ENCODE measurements around the gene NAALADL2. TPM values are rescaled to one million over a fixed set of nuclear protein-coding genes. Genes with fewer than 3 reads are reported as not detected.
"Not testable (repeated sequence)": the region's sequence is repeated elsewhere in the genome, so short reads cannot be mapped to it uniquely, and the experiment has no call there.

NAALADL2 gene
- polyA plus RNA-seq, 3 donors from 2014 or later = 0.10 TPM; not detected in 2

DNA sequence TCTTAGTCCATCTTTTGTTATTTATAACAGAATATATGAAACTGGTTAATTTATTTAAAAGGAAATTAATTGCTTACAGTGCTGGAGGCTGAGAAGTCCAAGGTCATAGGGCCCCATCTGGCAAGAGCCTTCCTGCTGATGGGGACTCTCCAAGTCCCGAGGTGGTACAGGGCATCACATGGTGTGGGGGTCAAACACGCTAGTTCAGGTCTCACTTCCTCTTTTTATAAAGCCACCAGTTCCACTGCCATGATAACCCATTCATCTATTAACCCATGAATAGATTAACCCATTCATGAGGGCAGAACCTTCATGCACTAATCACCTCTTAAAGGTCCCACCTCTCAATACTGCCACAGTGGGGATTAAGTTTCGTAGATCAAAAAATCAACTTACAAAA lies 659.3 kb downstream of the NAALADL2 start:
- Mint-ChIP-seq H3K27me3 (ENCODE audit: low read depth in 3 of 3) (peaks cover 0 to 2% (median 0%) of the 10 kb centered on the region in 3 donors), H3K27ac (no peak overlapping the region), H3K4me3 (no peak overlapping the region), H3K9me3 (peaks cover 0 to 22% (median 7%) of the 10 kb centered on the region in 6 donors), H3K36me3 (no peaks in the 10 kb centered on the region), H3K4me1 (no peaks in the 10 kb centered on the region)
- no peak for DNase-seq

- H3K4me1 Mint-ChIP-seq = peaks cover 0 to 2% of the 10 kb centered on the region in 2 donors
- no peaks in the 10 kb centered on the region for H3K36me3 Mint-ChIP-seq
- DNase-seq = no peak
- peaks cover 0 to 19% (median 6%) of the 10 kb centered on the region in 6 donors for H3K9me3 Mint-ChIP-seq
- H3K27ac Mint-ChIP-seq = no peak overlapping the region
- no peak overlapping the region for H3K4me3 Mint-ChIP-seq
- no peaks in the 10 kb centered on the region for H3K27me3 Mint-ChIP-seq (ENCODE audit: low read depth in 3 of 3)
Observed at GRCh38 chr3:175521406-175521805, 662.3 kb downstream of the NAALADL2 start.

DNA sequence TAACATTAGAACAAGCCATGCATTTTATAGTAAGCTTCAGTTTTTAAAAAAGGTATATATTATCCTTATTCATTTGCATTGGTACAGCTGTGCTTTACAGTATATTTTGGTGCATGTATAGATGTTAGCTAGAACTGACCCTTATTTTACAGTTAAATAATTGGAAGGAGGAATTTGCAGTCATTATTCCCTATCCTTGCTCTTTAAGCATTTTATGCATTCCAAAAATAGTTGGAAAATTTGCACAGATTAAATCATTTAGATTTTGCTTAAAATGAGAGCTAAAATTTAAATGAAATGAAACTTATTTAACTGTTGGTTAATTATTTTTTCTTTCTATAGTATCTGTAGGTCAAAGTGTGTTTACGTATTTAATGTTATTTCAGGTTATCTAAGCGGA lies 667.1 kb downstream of the NAALADL2 start:
- DNase-seq = no peak
- no peaks in the 10 kb centered on the region for H3K36me3 Mint-ChIP-seq
- peaks cover 0 to 4% (median 0%) of the 10 kb centered on the region in 3 donors for H3K27me3 Mint-ChIP-seq (ENCODE audit: low read depth in 3 of 3)
- H3K4me3 Mint-ChIP-seq = peak overlapping the region; percentile 12 to 56 (median 49)
- H3K9me3 Mint-ChIP-seq = peaks cover 0 to 27% (median 6%) of the 10 kb centered on the region in 6 donors
- peaks cover 0 to 7% of the 10 kb centered on the region in 2 donors for H3K4me1 Mint-ChIP-seq
- no peak overlapping the region for H3K27ac Mint-ChIP-seq

- Mint-ChIP-seq H3K4me1 (peaks cover 0 to 7% of the 10 kb centered on the region in 2 donors), H3K9me3 (peaks cover 0 to 25% (median 6%) of the 10 kb centered on the region in 6 donors), H3K4me3 (peak overlapping the region; percentile 12 to 56 (median 49)), H3K36me3 (no peaks in the 10 kb centered on the region), H3K27me3 (ENCODE audit: low read depth in 3 of 3) (peaks cover 0 to 4% (median 0%) of the 10 kb centered on the region in 3 donors), H3K27ac (no peak overlapping the region)
- DNase-seq = no peak
Observed at GRCh38 chr3:175526609-175527280, 667.6 kb downstream of the NAALADL2 start.

DNA sequence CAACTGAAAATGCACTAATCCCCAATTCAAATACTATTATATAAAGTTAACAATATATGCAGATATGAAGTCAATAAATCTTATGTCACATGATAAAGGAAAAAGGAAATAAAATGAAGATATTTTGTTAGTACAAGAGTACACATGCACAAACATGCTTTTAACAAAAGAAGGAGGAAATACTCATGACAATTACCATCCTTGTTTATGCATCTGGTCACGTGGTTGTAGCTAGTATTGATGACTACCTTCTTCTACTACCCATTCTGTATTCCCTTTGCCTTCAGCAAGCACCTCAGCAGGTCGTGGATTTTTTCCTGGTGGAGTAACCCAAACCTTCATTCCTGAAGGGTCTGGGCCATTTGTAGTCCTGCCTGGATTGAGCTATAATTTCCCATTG lies 669.6 kb downstream of the NAALADL2 start:
- not testable (repeated sequence) for H3K27me3 Mint-ChIP-seq (ENCODE audit: low read depth in 3 of 3); DNase-seq; H3K36me3 Mint-ChIP-seq; H3K4me3 Mint-ChIP-seq; H3K27ac Mint-ChIP-seq; H3K4me1 Mint-ChIP-seq
- H3K9me3 Mint-ChIP-seq = peaks cover 0 to 32% (median 9%) of the 10 kb centered on the region in 6 donors

DNA sequence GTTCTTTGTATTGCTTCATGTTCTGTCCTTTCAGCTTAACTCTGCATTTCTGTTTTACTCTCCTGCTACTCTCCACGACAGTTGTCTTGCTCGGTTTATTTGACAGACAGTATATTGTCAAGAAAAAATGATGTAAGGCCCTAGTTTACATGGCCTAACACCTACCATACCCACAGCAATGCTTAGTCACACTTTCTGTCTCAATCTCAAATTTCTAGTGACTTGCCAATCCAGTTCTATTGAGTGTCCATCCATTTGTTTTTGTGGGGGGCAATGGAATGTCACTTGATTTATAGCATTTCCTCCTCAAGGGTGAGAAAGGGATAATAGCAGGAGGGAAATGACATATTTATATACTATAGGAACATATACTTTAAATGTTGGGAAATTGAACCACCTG lies 676.2 kb downstream of the NAALADL2 start:
- Mint-ChIP-seq H3K4me1 (no peaks in the 10 kb centered on the region), H3K9me3 (peaks cover 7 to 47% (median 16%) of the 10 kb centered on the region in 6 donors), H3K27me3 (ENCODE audit: low read depth in 3 of 3) (peaks cover 0 to 3% (median 0%) of the 10 kb centered on the region in 3 donors), H3K4me3 (no peak overlapping the region), H3K36me3 (peaks cover 0 to 7% (median 0%) of the 10 kb centered on the region in 3 donors), H3K27ac (no peak overlapping the region)
- no peak for DNase-seq

DNA sequence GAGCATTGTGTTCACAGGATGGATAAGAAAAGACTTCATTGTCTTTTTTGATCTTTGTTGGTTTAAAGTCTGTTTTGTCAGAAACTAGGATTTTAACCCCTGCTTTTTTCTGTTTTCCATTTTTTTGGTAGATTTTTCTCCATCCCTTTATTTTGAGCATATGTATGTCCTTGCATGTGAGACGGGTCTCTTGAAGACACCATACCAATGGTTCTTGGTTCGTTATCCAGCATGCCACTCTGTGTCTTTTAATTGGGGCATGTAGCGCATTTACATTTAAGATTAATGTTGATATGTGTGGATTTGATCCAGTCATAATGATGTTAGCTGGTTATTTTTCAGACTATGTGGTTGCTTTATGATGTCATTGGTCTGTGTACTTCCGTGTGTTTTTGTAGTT lies 687.0 kb downstream of the NAALADL2 start:
- Mint-ChIP-seq H3K9me3 (peaks cover 12 to 50% (median 37%) of the 10 kb centered on the region in 6 donors), H3K4me3 (no peak overlapping the region), H3K4me1 (no peaks in the 10 kb centered on the region), H3K36me3 (no peaks in the 10 kb centered on the region), H3K27ac (no peak overlapping the region), H3K27me3 (ENCODE audit: low read depth in 3 of 3) (no peaks in the 10 kb centered on the region)
- DNase-seq = no peak

DNA sequence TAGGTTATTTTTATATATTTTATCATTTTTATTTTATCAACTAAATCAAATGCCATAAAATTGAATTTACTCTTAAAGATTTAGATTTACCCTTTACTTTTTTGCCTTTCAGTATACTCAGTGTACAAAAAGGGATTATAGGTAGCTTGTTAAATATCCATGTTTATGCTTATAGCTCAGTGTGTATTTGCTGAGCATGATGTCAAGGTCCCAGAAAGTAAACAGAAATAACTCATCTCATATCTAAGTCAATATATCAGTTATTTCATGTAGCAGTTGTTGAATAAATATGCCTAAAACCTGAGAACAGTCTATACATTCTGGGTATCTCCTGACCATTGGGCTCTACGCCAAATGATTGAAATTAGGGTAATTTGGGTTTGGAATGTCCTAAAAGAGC lies 693.8 kb downstream of the NAALADL2 start:
- H3K27me3 Mint-ChIP-seq (ENCODE audit: low read depth in 3 of 3) = peaks cover 0 to 3% (median 0%) of the 10 kb centered on the region in 3 donors
- peaks cover 0 to 20% (median 17%) of the 10 kb centered on the region in 6 donors for H3K9me3 Mint-ChIP-seq
- no peak overlapping the region for H3K4me3 Mint-ChIP-seq
- H3K36me3 Mint-ChIP-seq = no peaks in the 10 kb centered on the region
- no peaks in the 10 kb centered on the region for H3K4me1 Mint-ChIP-seq
- no peak for DNase-seq
- H3K27ac Mint-ChIP-seq = no peak overlapping the region

DNA sequence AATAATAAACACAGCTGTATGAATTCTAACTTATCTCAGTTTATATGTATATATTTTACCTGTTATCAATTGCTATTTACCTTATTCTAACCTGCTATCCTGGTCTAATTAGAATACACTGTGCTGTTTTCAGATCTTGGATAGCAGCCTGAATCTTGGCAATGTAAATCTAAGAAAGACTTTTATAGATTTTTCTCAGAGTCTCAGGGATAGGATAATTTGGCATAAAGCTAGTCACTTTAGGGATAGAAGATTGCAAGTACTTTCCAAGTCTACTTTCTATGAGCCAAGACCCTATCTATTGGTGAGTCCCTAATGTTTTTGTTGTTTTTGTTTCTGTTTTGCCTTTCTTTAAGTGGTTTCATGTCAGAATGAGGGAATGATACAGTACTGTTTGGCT lies 695.7 kb downstream of the NAALADL2 start:
- H3K9me3 Mint-ChIP-seq = peaks cover 3 to 29% (median 17%) of the 10 kb centered on the region in 6 donors
- H3K27me3 Mint-ChIP-seq (ENCODE audit: low read depth in 3 of 3) = peaks cover 0 to 3% (median 0%) of the 10 kb centered on the region in 3 donors
- DNase-seq = no peak
- H3K36me3 Mint-ChIP-seq = no peaks in the 10 kb centered on the region
- no peaks in the 10 kb centered on the region for H3K4me1 Mint-ChIP-seq
- no peak overlapping the region for H3K4me3 Mint-ChIP-seq
- no peak overlapping the region for H3K27ac Mint-ChIP-seq

DNA sequence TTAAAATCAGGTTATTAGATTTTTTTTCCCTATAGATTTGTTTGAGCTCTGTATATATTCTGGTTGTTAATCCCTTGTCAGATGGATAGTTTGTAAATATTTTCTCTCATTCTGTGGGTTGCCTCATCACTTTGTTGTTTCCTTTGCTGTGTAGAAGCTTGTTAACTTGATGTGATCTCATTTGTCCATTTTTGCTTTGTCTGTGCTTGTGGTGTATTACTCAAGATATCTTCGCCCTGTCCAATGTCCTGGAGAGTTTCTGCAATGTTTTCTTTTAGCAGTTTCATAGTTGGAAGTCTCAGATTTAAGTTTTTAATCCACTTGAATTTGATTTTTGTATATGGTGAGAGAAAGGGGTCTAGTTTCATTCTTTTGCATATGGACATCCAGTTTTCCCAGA lies 699.1 kb downstream of the NAALADL2 start:
- H3K27me3 Mint-ChIP-seq (ENCODE audit: low read depth in 3 of 3) = peaks cover 0 to 6% (median 0%) of the 10 kb centered on the region in 3 donors
- no peak overlapping the region for H3K4me3 Mint-ChIP-seq
- DNase-seq = no peak
- no peaks in the 10 kb centered on the region for H3K36me3 Mint-ChIP-seq
- no peak overlapping the region for H3K27ac Mint-ChIP-seq
- no peaks in the 10 kb centered on the region for H3K4me1 Mint-ChIP-seq
- H3K9me3 Mint-ChIP-seq = peaks cover 6 to 31% (median 16%) of the 10 kb centered on the region in 6 donors

DNA sequence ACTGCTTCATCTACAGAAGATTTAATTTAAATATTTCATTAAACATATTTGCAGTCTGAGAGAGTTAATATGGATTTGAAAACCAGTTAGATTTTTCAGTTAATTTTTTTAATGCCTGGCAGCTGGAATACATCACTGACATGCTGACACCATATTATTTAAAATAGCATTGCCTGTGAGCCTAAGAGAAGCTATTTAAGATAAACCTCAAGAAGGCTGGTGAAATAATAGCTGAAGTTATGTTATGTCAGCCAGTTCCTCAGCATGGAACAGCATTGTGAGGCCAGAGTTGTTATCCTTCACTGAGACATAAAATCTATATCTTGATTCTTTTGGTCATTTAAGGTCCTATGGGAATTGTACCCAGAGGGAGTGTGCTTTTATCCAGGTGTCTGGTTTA lies 705.2 kb downstream of the NAALADL2 start:
- Mint-ChIP-seq H3K27ac (no peak overlapping the region), H3K9me3 (peaks cover 8 to 49% (median 18%) of the 10 kb centered on the region in 6 donors), H3K4me3 (no peak overlapping the region), H3K4me1 (no peaks in the 10 kb centered on the region), H3K36me3 (no peaks in the 10 kb centered on the region), H3K27me3 (ENCODE audit: low read depth in 3 of 3) (peaks cover 0 to 3% (median 0%) of the 10 kb centered on the region in 3 donors)
- DNase-seq = no peak

DNA sequence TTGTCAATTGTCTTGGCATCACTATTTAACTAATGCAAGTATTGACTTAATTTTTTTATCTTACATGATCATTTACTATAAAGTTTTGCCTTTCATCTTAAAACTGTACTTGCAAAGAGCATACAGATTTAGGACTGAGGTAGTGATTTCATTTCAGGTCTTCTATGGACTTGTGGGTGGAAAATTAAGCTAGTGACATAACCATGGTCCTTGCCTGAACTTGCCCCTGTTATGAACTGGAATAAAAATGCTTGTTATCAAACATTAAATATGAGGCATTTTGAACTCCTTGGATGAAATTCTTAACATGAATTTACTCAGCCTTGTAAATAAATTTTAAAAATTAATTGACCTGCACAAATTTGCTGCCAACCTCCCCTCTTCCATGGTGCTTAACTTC lies 712.0 kb downstream of the NAALADL2 start:
- no peaks in the 10 kb centered on the region for H3K4me1 Mint-ChIP-seq

GRCh38 chr3:175573226-175573625 lies 714.1 kb downstream of the NAALADL2 start:
- no peaks in the 10 kb centered on the region for H3K4me1 Mint-ChIP-seq
- H3K27ac Mint-ChIP-seq = no peak overlapping the region
- H3K36me3 Mint-ChIP-seq = no peaks in the 10 kb centered on the region
- H3K27me3 Mint-ChIP-seq (ENCODE audit: low read depth in 3 of 3) = no peaks in the 10 kb centered on the region
- no peak for DNase-seq
- H3K4me3 Mint-ChIP-seq = no peak overlapping the region
- peaks cover 8 to 37% (median 17%) of the 10 kb centered on the region in 6 donors for H3K9me3 Mint-ChIP-seq

More for the DNA sequence above, 712.0 kb downstream of the NAALADL2 start:
- H3K27ac Mint-ChIP-seq = no peak overlapping the region
- no peak for DNase-seq
- H3K27me3 Mint-ChIP-seq (ENCODE audit: low read depth in 3 of 3) = no peaks in the 10 kb centered on the region
- peaks cover 8 to 38% (median 15%) of the 10 kb centered on the region in 6 donors for H3K9me3 Mint-ChIP-seq
- H3K4me3 Mint-ChIP-seq = no peak overlapping the region
- no peaks in the 10 kb centered on the region for H3K36me3 Mint-ChIP-seq

- Mint-ChIP-seq H3K36me3 (no peaks in the 10 kb centered on the region), H3K27ac (no peak overlapping the region), H3K9me3 (peaks cover 4 to 28% (median 11%) of the 10 kb centered on the region in 6 donors), H3K4me3 (no peak overlapping the region), H3K4me1 (no peaks in the 10 kb centered on the region), H3K27me3 (ENCODE audit: low read depth in 3 of 3) (no peaks in the 10 kb centered on the region)
- no peak for DNase-seq
Observed at GRCh38 chr3:175580318-175580717, 721.2 kb downstream of the NAALADL2 start.

DNA sequence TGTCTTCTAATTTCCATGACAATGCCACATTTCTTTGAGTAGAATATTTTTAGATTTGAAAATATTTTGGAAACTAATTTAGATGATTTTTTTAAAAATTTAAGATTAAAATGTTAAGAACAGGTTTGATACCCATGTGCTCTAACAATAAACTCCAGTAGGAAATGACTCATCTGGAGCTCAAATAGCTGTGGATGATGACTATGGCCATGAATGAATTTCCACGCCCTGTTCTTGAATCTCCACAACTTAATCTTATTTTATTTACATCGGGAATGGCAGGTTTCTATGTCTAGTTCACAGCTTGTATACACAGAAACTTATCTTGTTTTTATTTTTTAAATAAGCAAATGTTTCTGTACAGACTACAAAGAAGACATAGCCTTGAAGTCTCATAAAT lies 726.8 kb downstream of the NAALADL2 start:
- Mint-ChIP-seq H3K27ac (no peak overlapping the region), H3K27me3 (ENCODE audit: low read depth in 3 of 3) (no peaks in the 10 kb centered on the region), H3K9me3 (peaks cover 5 to 31% (median 10%) of the 10 kb centered on the region in 6 donors), H3K36me3 (no peaks in the 10 kb centered on the region), H3K4me3 (no peak overlapping the region), H3K4me1 (no peaks in the 10 kb centered on the region)
- no peak for DNase-seq

Measured in immature natural killer cell (primary cell).